ENCODE measurements around the gene KCND3. TPM values are rescaled to one million over a fixed set of nuclear protein-coding genes. Genes with fewer than 3 reads are reported as not detected.

The KCND3 gene
- total and polyA plus RNA-seq, 12 donors: 3.5 to 24.7 (median 15.2) TPM

- Histone ChIP-seq H3K9me3 (no peaks in the 10 kb centered on the region), H3K4me1 (peaks cover 0 to 39% (median 19%) of the 10 kb centered on the region in 9 donors), H3K4me3 (no peak overlapping the region), H3K27ac (peak overlapping the region in 4 of 10 donors; percentile 10 to 72 (median 52)), H3K27me3 (peaks cover 0 to 5% (median 0%) of the 10 kb centered on the region in 7 donors), H3K36me3 (no peaks in the 10 kb centered on the region)
- TF ChIP-seq CTCF (IDR thresholded peaks at IDR 0.05): no peak
- intact Hi-C loops (cut with DNase I): loop anchor here in 2 of 10 donors (10.0 kb wide), 4 partner anchors 81 to 431 kb away; partner anchors contain the start of gene KCND3 (in 1 of the 2)
- DNase-seq: no peak
- WGBS, 2 donors: 55 to 58% methylated on average over 4 of the region's 4 CpGs
- no peak for ATAC-seq
Measured at GRCh38 chr1:111903148-111903870, 86.2 kb downstream of the KCND3 start.

GRCh38 chr1:111895469-111895868, 94.0 kb downstream of the KCND3 start:
- no peaks in the 10 kb centered on the region for H3K9me3 ChIP-seq
- no peak for TF ChIP-seq CTCF (IDR thresholded peaks at IDR 0.05)
- 42 to 62% methylated on average over 16 of the region's 16 CpGs for WGBS, 2 donors
- no peak overlapping the region for H3K4me3 ChIP-seq
- ATAC-seq: no peak
- no peak for DNase-seq
- H3K4me1 ChIP-seq: peaks cover 0 to 8% (median 5%) of the 10 kb centered on the region in 9 donors
- H3K27ac ChIP-seq: no peak overlapping the region
- intact Hi-C loops (cut with DNase I): no loop called here
- no peaks in the 10 kb centered on the region for H3K36me3 ChIP-seq
- H3K27me3 ChIP-seq: peaks cover 0 to 6% (median 0%) of the 10 kb centered on the region in 7 donors

- Histone ChIP-seq H3K9me3 (no peaks in the 10 kb centered on the region), H3K27ac (no peak overlapping the region), H3K27me3 (peaks cover 0 to 6% (median 0%) of the 10 kb centered on the region in 7 donors), H3K4me1 (peaks cover 0 to 8% (median 5%) of the 10 kb centered on the region in 9 donors), H3K36me3 (no peaks in the 10 kb centered on the region), H3K4me3 (no peak overlapping the region)
- DNase-seq: no peak
- TF ChIP-seq CTCF (IDR thresholded peaks at IDR 0.05): no peak
- intact Hi-C loops (cut with DNase I): no loop called here
- WGBS, 2 donors: 38 to 43% methylated on average over 2 of the region's 2 CpGs
- no peak for ATAC-seq
Measured at GRCh38 chr1:111895017-111895416, 94.5 kb downstream of the KCND3 start.

- WGBS, 2 donors: 81 to 85% methylated on average over 6 of the region's 6 CpGs
- Histone ChIP-seq H3K27ac (no peak overlapping the region), H3K27me3 (peaks cover 0 to 6% (median 0%) of the 10 kb centered on the region in 7 donors), H3K36me3 (no peaks in the 10 kb centered on the region), H3K4me1 (peaks cover 0 to 8% (median 5%) of the 10 kb centered on the region in 9 donors), H3K4me3 (no peak overlapping the region), H3K9me3 (no peaks in the 10 kb centered on the region)
- no peak for TF ChIP-seq CTCF (IDR thresholded peaks at IDR 0.05)
- intact Hi-C loops (cut with DNase I): no loop called here
- no peak for DNase-seq
- no peak for ATAC-seq
Measured at GRCh38 chr1:111894497-111894896, 95.0 kb downstream of the KCND3 start.

Data from heart right ventricle (tissue), 16 donors.